ENCODE data around the gene KCNT2.

Gene KCNT2

DNA sequence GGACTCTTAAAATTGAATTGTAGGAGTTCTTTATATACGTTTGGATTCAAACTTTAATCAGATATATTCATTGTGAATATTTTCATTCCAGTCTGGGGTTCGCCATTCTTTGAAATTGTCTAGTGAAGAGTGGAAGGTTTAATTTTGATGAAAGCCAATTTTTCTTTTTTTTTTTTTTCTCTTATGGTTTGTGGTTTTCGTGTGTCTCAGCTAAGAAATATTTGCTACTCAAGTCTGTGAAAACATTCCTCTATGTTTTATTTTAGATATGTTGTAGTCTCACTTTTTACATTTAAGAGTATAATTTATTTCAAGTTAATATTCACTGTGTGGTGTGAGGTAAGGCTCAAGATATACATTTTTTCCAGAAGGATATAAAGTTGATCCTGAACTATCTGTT is 220.5 kb downstream of the KCNT2 start:
- DNase-seq = no peak

DNA sequence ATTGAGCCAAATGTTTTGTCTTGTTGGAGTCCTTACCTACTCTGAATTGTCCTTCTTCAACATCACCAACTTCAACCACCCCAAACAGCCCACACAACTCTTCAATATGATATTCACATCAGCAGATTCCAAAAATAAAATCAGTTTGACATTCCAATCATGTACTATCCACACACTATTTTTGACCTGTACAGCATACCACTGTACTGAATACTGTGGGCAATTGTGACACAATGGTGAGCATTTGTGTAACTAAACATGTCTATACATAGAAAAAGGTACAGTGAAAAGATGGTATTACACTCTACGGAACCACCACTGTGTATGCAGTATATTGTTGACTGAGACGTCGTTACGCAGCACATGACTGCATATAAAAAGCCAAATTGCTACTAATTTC is 223.1 kb downstream of the KCNT2 start:
- DNase-seq = no peak

DNA sequence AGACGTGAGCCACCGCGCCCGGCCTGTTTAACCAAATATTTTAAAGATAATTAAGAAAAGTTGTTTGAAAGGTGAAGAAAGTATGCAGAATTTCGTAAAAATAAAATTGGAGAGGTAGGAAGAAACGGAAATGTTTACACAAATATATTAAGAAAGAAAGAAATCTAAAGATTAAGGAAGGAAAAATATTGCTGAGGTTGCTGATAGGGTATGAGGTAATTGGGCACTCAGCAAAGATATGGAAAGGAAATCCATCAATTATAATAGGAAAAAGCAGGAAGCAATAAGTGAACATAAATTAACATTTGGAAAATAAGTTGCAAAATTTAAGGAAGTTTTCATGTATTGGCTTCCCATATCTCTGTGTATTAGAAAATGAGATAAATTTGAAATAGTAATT is 225.9 kb downstream of the KCNT2 start:
- no peak for DNase-seq

DNA sequence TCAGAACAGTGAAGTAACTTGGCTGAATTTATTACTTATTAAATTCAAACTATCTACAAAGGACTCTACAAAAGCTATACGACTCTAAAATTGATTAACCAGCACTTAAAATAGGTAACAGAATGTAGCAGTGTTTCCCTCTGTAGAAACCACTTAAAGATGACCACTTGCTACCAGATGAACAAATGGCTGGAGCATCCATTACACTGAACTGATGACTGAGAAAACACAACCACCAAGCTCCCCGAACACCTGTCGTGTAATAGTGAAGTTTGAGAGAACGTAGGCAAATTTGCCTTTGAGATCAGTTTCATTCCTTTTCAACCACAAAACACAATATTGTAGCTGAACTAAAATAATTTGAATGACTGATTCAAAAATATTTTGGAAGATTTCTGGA is 226.7 kb downstream of the KCNT2 start:
- no peak for DNase-seq

DNA sequence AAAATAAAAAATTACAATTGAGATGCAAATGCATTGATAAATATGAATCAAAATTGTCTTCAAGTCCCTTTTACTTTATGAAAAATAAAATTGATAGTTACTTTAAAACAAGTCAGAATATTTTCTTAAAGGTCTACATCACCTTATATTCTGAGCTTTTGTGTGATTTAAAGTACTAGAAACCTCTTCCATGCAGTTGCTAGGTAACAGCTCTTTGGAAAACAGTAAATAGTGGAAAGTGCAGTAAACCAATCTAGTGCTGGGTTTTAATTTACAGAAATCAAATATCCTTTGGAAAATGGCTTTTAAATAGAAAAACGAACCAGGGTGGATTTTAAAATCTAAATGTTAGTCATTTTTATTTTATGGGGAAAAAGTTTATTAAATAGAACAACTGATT is 227.9 kb downstream of the KCNT2 start:
- DNase-seq = no peak

DNA sequence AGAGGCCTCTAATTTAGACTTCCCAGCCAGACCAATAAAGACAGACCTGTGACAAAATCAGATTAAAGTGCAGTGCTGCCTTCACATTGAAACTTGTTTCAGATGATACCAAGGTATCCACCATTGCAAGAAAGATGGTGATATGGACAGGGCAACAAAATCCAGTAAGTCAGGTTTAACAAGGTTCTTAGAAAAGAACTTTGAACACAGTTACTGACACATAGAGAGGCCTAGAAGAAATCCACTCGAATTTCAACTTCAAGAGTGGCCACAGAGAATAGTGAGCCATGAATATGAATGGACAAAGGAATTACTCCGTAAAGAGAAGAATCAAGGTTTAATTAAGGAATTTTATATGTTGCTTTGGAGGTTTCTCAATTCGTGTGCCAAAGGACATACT is 230.4 kb downstream of the KCNT2 start:
- DNase-seq = no peak

DNA sequence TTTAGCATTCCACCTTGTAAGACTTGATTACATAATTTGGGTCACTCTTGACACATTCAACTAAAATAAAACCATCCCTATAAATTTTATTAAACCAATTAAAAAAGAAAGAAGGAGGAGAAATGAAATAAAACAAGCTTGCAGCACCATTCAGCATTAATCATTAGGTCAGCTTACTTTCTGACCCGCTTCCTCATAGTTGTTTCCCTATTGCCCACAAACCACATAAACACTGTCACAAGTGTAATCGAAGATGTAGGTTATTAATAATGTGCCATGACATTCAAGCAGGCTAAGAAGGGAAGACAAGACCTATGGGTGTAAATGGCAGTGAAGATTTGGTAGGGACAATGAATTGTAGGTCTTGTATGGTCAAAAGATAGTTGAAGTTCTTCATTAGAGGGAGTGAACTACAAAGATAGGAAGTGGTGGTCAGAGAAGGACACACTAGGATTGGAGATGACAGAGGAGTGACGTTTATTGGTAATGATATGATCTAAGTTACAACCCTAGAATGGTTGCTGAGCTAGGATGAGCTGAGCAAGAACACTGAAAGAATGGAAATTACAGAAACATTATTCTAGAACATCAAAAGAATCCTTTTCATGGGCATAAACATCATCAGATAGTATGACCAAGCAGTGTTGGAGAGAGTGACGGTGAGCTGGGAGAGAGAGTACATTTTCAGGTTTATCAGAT is 231.5 kb downstream of the KCNT2 start:
- DNase-seq = no peak

DNA sequence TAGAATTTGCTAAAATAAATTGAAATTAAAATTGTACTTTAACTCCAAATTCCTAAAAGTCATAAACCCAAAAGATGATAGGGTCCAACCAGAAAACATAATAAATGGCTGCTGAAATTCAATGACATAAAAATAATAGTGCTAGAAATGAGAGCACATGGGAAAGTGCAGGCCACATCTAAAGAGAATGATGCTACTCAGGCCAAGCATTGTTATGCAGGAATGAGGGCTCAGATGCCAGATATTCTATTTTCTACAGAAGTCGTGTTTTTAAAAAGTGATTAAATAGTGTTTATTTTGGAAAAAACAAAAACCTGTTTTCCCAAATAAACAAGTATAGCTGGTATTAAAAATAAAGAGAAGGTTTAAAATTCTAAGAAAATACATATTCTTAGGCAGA is 234.4 kb downstream of the KCNT2 start:
- no peak for DNase-seq

DNA sequence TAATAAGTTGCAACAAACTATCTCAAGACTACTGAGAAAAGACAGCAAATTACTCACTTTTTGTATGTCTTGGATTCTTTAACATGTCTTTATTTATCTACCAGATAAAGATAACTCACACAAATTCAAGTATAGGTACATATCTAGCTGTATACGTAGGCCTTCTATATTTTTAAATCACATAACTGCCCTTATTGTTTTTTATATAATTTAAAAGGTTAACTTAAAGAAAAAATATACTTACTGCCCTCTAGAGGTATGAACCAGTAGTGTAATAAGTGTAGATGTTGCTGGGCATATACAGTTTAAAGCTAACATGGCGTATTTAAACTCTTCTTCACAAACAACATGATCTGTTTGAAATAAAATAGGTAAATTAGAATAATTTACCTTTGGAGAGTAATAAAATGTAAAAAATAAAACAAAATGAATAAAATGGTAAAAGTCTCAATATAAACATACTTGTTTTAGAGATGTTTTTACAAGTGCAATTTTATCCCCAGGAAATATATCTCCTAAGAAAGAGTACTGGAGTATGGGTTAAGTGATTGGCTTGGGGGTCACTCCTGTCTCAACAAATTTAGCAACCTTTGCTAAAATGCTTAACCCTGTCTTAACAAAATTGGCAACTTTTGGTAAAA is 235.2 kb downstream of the KCNT2 start:
- no peak for DNase-seq

DNA sequence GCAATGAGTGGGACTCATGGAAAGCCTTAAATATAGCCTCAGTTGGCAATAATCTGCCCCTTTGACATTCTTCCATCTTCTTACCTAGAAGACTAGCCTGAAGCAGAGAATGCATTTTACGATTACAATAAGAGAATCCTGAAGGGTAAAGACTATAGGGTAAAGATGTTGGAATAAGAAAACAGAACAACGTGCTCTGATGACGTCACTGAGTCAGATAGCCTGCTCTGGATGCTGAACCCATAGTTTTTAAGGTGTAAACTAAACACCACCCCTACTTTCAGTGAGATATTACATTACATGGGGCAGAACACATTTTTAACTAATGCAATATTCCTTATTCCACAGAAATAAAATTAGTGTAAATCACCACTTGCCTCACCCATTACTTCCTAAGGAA is 240.4 kb downstream of the KCNT2 start:
- DNase-seq = no peak

DNA sequence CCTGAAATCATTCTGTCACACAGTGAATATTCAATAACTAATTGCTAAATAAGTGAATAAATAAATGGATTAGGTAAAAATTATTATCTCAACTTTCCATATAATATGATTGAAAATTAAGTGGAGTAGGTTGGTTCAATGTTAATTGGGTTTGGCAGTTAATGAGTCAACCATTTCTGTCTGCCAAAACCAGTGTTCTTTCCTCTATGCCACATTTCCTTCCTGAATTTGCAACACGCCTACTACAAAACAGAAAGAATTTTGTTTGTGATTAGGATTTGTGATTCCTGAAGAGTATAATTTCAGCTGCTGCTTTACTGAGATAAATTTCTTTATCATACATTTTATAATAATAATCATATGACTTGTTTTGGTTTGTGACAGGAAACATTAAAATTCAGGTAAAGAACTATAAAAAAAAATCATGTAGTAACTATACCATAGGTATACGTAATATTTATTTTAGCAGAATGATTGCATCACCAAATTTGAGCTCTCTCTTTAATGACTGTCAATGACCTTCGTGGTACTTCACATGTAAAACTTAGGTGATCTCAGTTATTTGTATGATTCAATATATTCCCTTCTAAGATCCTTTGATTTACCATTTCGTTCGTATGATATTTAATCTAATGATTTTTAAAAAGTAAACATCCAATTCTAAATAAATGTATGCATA is 241.3 kb downstream of the KCNT2 start:
- DNase-seq = no peak

DNA sequence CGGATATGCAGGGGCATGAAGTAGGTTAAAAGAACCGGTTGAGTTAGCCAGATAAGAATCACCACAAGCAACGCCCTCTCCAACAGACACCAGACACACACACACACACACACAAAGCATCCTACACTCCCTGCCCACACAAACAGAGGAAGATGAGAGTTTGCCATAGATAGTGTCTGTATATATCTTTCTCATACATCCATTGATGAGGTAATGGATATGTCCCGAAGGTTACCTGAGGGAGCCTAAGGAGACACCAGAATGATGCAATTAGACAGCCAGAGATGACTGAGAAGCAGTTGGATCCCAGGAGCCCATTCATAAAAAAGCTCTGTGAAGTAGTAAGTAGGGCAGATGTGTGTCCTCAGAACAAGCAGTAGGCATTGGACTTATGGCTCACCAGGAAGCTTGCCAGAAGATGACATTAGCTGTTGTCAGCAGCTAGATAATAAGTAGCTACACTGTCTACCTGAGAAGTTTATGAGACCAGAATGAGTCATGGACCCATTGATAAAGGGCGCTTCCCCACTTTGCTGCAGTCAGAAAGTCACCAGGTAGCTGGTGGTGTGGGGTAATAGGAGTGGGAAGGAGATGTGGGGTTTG is 247.0 kb downstream of the KCNT2 start:
- no peak for DNase-seq

DNA sequence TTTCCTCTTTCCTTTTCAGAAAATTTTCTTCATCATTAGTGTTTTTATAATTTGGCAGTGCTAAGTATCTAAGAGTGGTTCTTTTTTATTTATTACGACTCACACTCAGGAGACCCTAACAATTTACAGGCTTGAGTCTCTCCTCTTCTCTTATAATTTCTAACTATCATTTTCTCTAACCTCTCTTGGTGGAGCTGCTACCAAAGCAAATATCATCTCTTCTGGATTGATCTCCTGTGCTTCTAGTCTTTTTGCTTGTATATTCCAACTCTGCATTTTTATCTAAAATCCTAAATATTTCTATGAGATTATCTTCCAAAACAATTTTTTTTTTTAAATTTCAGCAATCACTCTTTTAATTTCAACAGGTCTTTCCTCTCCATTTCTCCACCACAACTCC is 250.3 kb downstream of the KCNT2 start:
- no peak for DNase-seq

DNA sequence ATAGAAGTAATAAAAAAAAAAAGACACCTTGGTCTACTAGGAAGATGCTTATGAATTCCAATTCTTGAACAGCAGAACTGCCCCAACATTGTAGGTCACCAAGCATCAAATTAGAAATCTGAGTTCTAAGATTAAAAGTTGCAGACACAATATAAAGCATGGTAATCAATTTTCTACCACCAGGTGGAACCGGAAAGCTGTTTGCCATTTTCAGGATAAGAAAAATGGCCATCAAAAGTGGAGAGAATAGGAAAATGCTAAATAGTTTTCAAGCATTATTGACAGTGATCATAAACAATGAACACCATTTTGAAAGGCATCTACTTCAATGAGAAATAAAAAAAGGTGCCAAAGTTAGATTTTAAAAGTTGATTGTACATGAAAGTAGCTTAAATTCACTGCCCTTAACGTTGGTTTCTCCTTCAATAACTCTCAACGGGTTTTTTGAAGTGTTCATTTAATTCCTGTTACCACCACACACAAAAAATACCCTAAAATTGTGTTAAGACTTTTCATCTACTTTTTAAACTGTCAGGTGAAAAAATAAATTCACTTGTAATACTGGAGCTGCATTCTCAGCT is 252.9 kb downstream of the KCNT2 start:
- no peak for DNase-seq

DNA sequence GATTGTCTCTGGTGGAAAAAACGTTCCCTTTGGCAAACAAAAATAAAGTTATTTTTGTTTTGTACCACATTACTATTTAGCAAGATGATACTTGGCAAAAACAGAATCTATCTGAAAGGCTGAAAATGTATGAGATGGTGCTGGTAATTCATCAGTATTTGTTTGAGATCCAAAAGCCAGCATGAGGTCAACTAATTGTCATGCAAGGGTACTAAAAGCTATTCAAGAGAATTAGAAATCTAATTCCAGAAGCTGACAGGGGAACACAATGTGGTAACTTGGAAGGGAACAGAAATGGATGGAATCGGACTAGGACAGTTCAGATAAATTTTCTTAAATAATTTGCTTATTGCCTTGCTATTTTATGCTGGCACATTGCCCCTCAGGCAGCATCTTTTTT is 263.8 kb downstream of the KCNT2 start:
- DNase-seq = no peak

DNA sequence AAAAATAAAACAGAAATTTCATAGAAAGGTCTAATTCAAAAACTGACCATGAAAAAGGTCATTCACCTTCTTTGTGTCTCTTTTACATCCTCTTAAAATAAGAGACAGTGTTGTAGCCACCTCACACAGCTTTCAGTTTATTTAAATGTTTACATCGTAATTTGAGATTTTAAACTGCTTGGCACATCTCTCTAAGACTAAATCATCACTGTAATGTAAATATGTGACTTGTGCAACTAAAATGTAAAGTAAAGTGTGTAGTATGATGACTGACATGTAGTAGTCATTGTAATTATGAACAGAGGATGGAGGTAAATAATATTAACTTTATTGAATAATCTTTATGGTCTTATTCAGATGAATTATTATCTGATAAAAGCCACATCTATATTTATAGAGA is 283.9 kb downstream of the KCNT2 start:
- DNase-seq = no peak

DNA sequence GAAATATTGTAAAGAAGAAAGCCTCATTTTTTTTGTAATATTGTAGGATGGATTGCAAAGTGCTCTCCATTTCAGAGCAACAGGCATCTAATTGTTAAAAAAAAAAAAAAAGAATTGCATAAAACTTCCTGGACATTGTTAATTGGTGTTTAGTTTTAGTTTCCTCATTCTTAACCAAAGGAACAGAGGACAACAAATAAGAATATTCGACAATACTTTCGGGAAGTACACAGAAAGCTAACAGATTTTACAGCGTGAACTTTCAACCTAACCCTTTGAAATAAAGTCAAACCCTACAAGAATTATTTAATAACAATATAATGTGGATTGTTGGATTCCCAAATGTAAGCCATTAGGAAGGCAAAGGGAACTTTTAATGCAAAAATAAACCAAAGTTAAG is 284.4 kb downstream of the KCNT2 start:
- no peak for DNase-seq

DNA sequence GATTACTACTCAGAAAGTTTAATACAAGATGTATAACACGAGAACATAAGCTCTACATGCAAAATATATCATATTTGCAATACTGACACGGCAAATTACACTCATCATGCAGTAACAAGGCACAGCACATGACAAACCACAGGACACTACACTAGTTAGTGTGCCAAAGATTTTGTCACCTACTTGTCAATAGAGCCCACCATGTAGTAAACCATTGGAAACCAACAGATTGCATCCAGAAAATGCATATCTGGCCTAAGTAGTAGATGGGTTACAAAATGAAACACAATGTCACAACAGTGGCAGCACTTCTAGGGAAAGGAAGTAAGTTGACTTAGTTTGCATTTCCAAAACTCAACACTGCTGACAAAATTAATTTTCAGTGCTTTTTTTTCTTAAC is 288.9 kb downstream of the KCNT2 start:
- DNase-seq = no peak

DNA sequence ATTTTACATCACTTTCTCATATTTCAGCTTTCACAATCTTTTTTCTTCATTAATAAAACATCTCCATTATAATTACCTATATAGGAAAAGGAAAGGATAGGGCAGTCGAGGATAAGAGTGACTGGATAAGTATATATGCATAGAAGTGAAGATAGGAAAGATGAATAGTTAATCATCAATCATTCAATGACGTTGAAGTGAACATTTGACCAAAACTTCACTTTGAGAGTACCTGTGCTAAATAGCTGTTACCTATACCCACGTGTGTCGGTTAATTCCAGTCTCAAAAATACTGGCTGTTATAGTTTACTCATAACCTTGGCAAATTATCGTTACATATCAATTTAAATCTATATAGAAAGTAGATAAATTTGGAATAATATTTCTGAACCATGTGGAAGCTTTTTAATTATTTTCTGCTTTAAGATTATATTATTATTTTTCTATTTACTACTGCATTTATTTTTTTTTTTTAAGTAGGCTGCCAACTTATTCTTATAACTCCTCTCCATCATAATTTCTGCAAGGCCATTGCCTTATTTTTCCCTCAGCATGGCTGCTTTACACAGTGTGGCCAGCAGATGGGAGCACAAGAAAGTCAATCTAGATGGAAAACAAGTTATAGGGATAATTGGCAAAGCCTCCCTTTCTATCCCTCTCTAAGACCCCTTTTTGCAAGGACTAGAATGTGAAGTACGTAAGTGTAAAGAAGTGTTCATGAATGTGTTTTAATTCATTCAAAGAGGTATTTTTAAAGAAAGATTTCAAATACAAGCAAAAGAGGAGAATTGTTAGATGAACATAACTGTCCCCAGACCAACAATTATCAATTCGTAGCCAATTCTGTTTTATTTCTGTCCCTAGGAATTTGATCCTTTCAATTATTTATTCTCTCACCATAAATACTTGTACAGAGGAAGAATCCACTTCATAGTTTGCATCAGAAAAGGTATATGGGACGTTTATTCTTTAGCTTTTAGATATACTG is 290.4 kb downstream of the KCNT2 start:
- no peak for DNase-seq

DNA sequence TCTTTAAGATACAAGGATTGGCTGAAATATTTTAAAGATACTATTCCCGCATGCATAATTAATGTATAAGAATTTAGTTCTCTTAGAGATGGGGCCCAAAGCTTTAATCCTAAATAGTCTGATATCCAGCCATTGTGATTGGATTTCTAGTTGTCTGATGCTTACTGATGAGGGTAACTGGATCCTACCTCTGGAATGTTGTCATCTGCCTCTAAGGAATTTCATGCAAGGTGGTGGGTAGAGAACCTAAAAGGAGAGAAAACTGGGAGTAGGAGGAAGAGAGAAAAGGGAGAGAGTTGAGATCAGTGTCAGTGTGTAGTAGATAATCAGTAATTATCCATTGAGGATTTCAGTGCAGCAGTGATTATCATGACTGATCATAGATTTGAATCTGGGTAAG is 295.5 kb downstream of the KCNT2 start:
- no peak for DNase-seq

DNA sequence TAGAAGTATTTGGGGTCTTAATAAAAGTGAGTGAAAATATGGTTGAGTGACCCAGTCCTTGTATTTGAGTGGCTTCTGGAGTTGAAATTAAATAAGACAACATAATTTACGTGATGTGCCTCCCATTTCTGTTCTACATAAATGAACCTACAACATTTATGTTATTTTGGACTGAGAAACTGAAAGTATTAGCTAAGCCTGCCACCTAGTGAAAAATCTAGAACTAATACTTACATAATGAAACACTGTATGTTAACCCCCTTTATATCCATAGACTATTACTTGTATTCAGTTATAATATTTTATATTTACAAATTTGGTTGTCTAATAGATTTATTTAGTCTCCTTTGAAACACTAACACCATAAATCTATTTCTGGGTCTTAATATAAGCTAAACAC is 298.9 kb downstream of the KCNT2 start:
- DNase-seq = no peak

DNA sequence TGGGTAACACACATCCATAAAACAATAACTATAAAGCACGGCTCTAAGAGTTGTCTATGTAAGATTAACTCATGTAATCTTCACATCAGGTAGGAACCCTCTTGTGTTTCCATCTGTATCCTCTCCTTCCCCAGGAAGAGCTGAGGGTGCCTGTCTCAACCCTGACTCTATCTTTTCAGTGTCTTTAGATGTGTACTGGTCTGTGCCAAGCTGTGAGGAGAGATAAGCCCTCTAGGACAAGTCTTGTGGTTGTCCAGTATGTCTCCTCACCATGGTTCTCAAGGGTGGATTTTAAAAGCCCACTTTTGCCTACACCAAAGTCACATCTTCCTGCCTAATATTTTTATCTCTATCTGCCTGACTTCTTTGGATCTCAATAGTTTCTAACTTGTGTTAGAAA is 300.1 kb downstream of the KCNT2 start:
- no peak for DNase-seq

DNA sequence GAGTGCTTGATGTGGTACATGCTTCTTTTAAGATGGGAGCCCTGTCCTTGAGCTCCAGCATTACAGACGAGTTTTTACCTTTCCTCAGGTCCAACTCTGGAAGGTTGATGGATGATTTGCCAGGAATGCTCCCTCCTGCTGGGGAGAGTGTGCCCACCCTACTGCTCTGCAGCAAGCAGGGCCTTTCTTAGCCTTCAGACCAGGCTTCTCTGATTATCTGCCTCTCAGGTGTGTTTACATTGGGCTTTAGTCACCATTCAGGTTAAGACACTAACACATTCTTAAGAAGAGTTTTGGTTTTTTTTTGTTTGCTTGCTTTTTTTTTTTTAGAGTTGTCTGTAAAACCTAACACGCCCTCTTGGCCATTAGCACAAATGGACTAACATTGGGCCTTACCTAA is 301.8 kb downstream of the KCNT2 start:
- no peak for DNase-seq

Measured in CD4-positive, alpha-beta T cell treated with Interferon gamma for 1 hour (primary cell).